ENCODE results near the gene POLR1A. TPM values are rescaled to one million over a fixed set of nuclear protein-coding genes. Genes with fewer than 3 reads are reported as not detected.

POLR1A gene
- total RNA-seq, 1 experiment from 2014 or later = 47.4 TPM

DNA sequence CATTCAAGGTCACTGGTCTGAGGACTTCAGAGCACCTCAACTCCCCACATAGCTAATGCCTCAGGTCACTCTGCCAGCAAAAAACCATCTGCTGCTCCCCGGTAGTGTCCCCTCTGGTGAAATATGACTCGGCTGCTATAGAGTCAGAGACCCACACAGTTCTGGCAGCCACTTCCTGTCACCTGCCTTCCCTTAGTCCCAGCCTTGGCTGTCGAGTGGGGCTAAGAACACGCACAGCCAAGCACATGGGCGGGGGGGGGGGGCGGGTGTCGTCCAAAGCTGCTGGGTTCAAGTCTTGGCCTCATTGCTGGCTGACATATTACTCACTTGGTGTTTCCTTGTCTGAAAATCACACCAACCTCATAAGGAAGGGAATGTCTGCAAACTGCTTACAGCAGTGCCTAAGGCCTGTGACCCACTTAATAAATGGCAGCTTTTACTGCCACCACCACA, 37.5 kb downstream of the POLR1A start:
- DNase-seq (ENCODE audit: low spot score) = no peak
- in situ Hi-C loops (cut with HindIII; ENCODE audit: low sequenced_read_pairs) = no loop called here

DNA sequence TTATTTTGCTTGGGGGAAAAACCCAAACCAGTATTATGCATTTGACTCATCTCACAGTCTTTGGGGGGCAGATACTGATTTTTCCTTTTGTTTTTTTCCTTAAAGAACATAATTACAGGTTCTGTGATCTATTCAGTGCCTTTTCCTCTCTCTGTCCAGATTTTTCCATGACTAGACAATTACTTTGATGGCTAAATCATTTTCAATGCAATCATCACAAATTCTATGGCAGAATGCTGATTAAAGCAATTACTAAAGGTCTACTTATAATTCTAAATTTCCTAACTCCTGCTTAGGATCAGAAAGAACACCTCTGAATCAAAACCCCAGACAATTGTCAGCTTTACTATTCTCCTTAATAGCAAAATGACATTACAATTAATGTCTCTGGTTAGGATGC, 38.8 kb downstream of the POLR1A start:
- DNase-seq (ENCODE audit: low spot score) = no peak
- in situ Hi-C loops (cut with HindIII; ENCODE audit: low sequenced_read_pairs) = no loop called here

DNA sequence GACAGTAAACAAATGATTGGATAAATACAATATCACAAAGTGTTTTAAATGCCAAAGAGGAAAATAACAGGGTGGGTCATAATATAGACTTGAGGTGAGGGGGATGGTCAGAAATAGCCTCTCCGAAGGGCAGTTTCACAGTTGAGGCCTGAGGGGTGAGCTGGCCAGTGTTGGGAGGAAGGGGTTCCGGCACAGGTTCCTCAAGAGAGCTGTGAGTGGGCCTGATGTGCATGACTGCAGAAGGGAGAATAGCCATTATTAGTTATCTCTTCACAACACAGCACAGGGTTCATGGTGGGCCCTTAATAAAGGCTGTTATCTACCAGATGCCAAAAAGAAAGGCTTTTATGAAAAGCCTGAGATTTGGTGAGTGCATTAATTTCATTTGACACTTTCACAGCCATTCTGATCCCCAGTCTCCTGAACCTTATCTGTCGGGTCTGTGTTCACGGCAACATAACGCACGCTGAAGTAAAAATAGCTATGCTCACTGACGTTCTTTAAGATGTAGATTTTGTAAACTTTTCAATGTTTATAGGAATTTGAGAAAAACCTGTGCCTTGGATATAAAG, 39.6 kb downstream of the POLR1A start:
- no peak for DNase-seq (ENCODE audit: low spot score)
- in situ Hi-C loops (cut with HindIII; ENCODE audit: low sequenced_read_pairs) = no loop called here

DNA sequence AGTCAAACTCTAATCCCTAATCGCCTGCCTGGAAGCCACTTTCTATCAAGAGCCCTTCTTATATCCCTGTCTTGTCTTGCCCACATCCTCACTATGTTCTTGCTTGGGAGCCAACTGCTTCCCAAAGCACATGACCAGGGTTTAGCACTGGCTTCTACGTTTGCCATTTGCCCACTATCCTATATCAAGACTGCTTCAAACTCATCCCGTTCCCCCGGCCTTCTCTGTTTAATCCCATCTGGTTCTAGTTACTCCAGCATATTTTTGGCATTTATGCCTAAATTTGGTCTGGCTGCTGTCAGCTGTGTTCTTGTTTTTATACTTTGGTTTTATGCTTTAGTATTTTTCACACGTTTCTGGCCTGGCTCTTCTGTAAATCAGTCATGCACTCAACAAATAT, 40.2 kb downstream of the POLR1A start:
- DNase-seq (ENCODE audit: low spot score) = no peak
- in situ Hi-C loops (cut with HindIII; ENCODE audit: low sequenced_read_pairs) = no loop called here

DNA sequence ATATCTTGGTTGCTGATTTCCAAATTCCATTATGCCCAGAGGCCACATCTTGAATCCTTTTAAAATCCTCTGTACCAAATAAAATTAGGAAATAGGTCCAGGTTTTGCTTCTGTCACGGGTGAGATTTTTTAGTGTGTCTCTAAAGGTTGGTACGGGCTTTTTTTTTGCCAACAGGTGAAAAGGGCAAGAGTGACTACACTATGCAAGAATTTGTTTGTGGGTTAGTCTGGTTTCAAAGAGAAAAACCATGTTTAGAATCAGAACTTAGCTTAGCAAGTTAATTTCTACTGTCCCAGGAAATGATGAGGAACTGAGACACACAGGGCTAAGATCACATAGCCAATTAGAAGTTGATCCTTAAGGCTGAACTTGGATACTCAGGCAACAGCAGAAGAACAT, 41.7 kb downstream of the POLR1A start:
- in situ Hi-C loops (cut with HindIII; ENCODE audit: low sequenced_read_pairs) = no loop called here
- no peak for DNase-seq (ENCODE audit: low spot score)

DNA sequence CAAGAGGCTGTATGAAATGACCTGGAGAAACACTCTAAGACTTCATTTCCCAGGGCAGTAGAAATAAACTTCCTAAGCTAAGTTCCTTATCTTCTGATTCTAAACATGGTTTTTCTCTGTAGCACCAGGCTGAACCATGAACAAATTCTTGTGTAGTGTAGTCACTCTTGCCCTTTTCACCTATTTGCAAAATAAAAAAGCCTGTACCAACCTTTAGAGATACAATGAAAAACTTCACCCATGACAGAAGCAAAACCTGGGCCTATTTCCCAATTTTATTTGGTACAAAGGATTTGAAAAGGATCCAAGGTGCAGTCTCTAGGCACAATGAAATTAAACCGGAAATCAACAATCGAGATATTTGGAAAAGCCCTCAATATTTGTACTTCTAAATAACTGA, 43.6 kb downstream of the POLR1A start:
- DNase-seq (ENCODE audit: low spot score) = no peak
- in situ Hi-C loops (cut with HindIII; ENCODE audit: low sequenced_read_pairs) = no loop called here

DNA sequence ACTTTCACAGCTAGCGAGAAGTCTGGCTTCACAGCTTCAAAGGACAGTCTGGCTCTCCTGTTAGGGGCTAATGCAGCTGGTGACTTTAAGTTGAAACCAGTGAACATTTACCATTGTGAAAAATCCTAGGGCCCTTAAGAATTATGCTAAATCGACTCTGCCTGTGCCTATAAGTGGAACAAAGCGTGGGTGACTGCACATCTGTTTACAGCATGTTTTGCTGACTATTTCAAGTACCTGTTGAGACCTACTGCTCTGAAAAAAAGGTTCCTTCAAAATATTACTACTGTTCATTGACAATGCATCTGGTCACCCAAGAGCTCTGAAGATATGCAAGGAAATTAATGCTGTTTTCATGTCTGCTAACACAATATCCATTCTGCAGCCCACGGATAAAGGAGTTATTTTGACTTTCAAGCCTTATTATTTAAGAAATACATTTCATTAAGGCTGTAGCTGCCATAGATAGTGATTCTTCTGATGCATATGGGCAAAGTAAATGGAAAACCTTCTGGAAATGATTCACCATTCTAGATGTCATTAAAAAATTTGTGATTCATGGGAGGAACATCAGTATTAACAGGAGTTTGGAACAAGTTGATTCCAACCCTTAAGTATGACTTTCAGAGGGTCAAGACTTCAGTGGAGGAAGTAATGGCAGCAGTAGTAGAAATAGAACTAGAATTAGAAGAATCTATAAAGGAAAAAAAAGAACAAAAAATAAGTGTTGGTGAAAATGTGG, 48.9 kb downstream of the POLR1A start:
- in situ Hi-C loops (cut with HindIII; ENCODE audit: low sequenced_read_pairs) = no loop called here
- DNase-seq (ENCODE audit: low spot score) = no peak

DNA sequence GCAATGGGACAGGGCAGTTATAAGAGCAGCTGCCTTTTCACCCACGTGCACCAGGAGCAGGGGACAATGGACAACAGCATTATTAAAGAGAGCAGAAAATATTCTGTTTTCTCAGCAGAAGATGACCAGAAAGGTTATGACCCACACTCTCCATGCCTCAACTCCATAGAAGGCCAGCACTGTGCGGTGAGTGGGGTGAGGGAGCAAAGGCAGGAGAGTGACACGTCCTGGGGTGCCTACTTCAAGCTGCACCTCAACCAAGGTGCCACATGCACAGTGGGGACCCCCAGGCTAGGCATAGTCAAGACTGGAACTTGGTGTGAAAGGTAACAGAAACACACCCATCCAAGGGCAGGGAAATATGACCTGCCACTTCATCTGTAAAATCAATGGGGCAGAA, 50.4 kb downstream of the POLR1A start:
- DNase-seq (ENCODE audit: low spot score) = no peak
- in situ Hi-C loops (cut with HindIII; ENCODE audit: low sequenced_read_pairs) = no loop called here

DNA sequence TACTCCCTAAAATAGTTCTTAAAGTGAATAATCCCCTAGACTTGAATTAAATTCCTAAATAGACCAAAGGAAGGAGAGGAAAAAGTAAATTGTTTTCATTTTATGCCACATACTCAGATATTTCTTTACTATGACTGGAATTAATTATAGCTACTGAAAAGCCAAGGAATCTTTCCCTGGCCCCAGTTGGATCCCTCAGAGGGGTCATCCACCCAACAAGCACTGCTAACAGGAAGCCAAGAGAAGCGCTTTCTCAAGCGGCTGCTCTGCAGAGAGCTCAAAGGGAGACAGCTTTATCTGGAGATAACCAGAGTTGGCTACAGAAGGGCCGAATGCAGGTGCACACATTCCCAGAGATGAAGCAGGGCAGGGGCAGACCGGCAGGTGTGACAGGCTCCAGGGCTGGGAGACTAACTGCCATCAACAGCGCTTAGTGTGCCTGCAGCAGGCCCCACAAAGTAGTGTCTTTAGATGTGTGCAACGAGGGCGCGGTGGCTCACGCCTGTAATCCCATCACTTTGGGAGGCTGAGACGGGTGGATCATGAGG, 51.1 kb downstream of the POLR1A start:
- no peak for DNase-seq (ENCODE audit: low spot score)
- in situ Hi-C loops (cut with HindIII; ENCODE audit: low sequenced_read_pairs) = no loop called here

DNA sequence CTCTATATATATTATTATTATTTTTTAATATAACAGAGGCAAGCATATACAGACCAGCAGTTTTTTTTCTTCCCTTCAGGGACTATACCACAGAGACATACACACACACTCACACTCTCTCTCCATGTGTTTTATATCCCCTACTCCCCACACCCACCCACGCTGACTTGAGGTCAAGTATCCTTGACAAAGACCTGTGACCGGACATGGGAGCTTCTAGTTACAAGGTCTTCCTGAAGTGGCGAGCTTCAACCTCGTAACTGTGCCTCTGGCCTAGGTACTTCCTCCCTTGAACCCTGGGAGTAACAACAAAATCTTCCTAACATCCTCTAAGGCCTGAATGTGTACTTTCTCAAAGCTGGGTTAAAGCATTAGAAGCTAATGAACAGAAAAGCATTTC, 52.5 kb downstream of the POLR1A start:
- DNase-seq (ENCODE audit: low spot score) = no peak
- in situ Hi-C loops (cut with HindIII; ENCODE audit: low sequenced_read_pairs) = no loop called here

DNA sequence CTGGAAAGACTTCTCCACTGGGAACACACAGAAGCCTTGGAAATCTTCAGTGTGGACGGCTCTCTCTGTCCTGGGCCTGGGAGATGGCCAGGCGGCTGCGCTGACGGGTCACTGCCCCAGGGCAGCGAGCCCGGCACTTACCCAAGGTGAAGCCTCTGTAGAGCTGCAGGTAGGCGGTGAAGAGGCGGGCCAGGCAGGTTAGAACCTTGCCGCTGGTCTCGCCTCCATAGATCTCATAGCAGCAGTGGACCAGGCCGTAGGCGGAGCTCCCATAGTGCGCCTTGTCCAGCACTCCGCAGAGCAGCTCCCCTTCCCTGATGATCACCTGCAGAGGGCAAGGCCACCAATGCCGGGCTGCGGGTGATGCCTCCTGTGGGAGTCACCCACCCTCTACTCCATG, 53.0 kb downstream of the POLR1A start:
- in situ Hi-C loops (cut with HindIII; ENCODE audit: low sequenced_read_pairs) = no loop called here
- no peak for DNase-seq (ENCODE audit: low spot score)

DNA sequence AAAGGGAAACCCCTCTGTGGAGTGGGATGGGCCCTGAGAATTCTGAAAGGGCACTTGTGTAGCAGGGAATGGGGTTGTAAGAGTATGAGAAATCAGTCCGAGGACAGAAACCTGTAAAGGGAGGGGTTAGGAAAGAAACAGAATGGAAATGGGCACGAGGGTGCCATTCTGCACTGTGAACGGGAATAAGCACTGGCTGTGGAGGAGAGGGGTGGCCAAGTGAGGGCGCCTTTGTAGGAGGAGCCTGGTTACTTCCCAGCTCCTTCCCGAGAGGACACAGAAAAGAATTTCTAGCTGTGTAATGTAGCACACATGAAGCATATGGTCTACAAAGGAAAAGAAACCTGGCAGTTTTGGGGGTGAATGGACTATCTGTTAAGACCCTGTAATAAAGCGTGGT, 53.4 kb downstream of the POLR1A start:
- DNase-seq (ENCODE audit: low spot score) = no peak
- in situ Hi-C loops (cut with HindIII; ENCODE audit: low sequenced_read_pairs) = no loop called here

DNA sequence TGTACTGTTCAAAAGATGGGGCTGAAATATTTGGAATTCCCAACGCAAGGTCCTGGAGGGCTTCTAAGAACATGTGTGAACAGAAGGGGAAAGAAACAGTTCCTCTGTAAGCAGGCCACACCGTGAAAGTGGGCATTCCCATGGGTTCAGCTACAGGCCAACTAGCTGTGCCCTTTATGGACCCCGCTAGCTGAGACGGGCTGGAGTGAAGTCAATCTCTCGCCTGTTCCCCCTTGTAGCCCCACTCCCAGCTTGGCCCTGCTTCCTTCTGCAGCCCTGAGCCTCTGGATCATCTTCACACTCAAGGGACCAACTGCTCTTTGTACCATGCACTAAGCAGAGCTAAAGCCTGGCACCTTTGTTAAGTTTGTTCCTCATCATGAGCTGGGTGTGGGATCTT, 55.4 kb downstream of the POLR1A start:
- in situ Hi-C loops (cut with HindIII; ENCODE audit: low sequenced_read_pairs) = no loop called here
- DNase-seq (ENCODE audit: low spot score) = no peak

DNA sequence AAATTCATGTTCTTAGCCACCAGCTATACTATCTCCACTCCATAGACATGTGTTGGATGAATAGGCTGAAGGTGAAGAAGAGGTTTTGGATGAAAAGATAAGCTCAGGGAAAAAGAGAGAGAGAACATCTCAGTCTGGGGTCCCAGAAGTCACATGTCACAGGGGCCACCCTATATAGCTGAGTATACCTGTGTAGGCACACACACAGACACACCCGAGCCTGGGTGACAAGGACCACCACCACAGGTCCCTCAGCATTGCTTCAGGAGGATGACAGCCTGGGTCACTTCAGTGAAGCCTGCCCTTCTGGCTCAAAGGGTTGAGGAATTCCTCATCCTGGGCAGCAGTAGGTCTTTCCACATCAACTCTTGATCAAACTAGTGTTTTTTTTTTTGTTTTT, 56.2 kb downstream of the POLR1A start:
- in situ Hi-C loops (cut with HindIII; ENCODE audit: low sequenced_read_pairs) = no loop called here

DNA sequence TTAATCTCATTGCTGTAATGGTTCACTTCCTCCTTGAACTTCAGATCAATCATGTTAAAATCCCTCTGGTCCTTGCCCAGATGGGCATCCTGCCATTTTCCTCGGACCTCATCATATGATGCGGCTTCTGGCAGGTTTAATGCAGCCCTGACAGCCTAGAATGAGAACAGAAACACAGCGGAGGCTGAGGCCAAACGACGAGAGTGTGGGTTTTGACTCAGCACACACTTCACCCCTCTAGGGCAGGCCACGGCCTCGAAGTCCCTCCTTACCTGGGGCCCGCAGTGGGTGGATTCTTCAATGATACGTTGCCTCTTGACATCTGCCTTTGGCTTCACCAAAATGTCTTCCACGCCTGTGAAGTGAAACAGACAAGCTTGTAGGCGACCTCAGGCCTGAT, 56.8 kb downstream of the POLR1A start:
- in situ Hi-C loops (cut with HindIII; ENCODE audit: low sequenced_read_pairs) = no loop called here
- no peak for DNase-seq (ENCODE audit: low spot score)

More for the DNA sequence above, 56.2 kb downstream of the POLR1A start:
- no peak for DNase-seq (ENCODE audit: low spot score)

DNA sequence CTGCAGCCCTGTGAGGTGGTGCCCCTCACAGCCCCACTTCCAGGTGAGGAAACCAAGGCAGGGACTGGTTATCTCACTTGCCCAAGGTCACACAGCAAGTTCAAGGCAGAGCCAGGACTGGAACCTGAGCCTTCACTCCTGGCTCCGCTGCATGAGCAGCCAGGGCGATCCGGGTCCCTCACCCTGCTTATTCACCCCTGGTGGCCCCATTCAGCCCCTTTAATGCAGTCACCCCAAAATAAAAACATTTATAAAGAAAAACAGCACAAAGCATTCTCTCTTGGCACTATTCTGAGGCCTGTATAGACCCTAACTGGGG, 57.3 kb downstream of the POLR1A start:
- in situ Hi-C loops (cut with HindIII; ENCODE audit: low sequenced_read_pairs) = no loop called here
- DNase-seq (ENCODE audit: low spot score) = no peak

DNA sequence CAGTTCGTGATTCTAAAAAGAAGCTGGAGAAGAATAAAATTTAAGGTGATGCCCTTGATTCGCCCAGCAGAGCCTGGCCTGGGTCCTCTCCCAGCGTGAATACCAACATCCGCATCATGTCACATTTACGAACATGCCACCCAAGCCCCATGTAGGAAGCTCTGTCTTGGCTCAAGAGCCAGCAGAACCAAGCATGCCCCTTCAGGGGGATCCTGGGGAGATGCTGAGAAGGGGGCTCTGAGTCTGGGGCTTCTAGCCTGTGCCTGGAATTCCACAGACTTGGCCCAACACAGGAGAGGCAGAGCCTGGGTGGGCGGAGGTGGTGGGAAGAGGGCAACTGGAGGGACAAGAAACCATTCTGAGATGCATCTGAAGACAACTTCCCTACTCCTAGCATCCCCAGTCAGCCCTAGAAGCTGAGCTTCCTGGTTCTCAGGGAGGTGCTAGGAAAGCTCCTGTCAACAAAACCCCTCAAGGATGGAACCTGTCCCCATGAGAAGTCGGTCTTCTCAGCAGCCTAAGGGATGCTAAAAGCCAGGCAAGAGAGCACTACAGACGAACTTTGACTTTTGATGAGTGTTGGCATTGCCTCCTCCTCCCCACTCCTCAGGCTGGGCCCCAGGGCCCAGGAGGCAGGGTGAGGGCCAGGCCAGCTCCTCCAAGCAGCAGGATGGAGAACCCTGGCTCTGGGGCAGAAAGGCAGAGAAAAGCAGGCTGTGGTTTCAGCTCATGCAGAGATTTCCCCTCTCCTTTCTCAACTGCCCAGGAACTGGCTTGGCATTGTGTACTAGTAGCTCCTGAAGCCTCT, 57.9 kb downstream of the POLR1A start:
- in situ Hi-C loops (cut with HindIII; ENCODE audit: low sequenced_read_pairs) = no loop called here
- no peak for DNase-seq (ENCODE audit: low spot score)

DNA sequence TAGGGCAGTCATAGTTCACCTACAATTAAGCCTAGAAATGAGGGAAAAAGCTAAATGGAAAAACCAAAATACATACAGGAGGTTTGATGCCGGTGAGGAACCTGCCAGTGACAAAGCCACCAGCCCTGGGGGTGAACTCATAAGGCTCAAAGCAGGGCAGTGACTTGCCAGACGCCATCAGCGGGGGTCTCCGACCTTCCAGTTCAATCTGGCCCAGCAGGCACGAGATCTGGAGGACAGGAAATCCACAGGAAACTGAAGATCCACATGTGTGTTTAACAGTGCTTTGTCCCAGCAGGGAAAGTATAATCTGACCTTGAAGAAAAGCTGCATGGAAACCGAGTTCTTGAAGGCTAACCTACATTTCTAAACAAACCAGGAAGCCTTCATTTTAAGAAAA, 60.1 kb downstream of the POLR1A start:
- DNase-seq (ENCODE audit: low spot score) = no peak

DNA sequence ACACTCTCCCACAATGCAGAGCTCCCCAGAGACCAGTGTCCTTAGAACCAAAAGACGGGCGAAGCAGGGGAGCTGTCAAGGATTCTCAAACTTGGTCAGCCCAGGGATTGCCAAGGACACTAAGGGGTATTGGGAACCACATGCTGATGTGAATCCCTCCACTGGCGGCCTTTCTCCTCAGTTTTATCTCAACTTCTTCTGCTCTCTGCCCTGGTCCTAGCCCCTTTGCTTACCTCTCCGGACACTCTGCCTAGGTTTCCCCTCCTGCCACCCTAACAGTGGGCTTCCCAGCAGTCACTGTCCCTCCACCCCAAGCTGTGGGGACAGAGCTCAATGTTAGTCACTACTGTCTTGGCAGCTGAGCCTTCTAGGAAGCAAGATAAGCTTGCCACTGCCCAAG, 61.1 kb downstream of the POLR1A start:
- DNase-seq (ENCODE audit: low spot score) = no peak
- in situ Hi-C loops (cut with HindIII; ENCODE audit: low sequenced_read_pairs) = no loop called here

More for the DNA sequence above, 60.1 kb downstream of the POLR1A start:
- in situ Hi-C loops (cut with HindIII; ENCODE audit: low sequenced_read_pairs) = no loop called here

DNA sequence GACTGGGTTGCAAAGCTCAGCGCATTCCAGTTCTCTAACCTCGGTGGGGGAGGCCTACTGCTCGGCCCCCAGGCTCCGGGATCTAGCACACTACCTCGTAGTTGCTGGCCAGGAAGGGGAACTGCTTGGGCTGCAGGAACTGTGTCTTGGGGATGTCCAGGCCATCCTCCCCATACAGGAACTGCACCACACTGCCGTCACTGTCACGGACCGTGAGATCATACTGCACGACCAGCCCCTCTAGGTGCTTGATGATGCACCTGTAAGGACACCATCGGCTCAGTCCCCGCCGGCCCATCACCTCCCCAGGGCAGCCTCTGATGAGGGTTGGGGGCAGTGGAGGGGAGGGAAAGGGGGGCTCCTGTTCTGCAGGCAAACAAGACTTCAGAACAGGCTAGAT, 61.6 kb downstream of the POLR1A start:
- DNase-seq (ENCODE audit: low spot score) = no peak
- in situ Hi-C loops (cut with HindIII; ENCODE audit: low sequenced_read_pairs) = no loop called here
